Measurements from ENCODE around the gene ZNF579. TPM values are rescaled to one million over a fixed set of nuclear protein-coding genes. Genes with fewer than 3 reads are reported as not detected.

ZNF579 gene
- total and polyA plus RNA-seq, 9 of the 15 experiments (the other 6 are each of a cell fraction or from before 2014, with no cell fraction given), result 0.06 to 15.9 (median 1.6) TPM

- TF ChIP-seq SUPT5H (IDR thresholded peaks at IDR 0.05), result no peak
Measured at GRCh38 chr19:55596304-55596703, 15.7 kb upstream of the ZNF579 start (continued).

- in situ Hi-C loops (cut with MboI) (no loop called here), intact Hi-C loops (cut with micrococcal nuclease) (no loop called here)
- no peak overlapping the region for H2AFZ ChIP-seq (ENCODE audit: low read depth, low read length)
- H3K27me3 ChIP-seq (ENCODE audit: control insufficient read depth in 2 of 2, insufficient read depth in 2 of 2, low read length in 2 of 2), result no peaks in the 10 kb centered on the region
- ATAC-seq (no peak), FAIRE-seq (no peak), DNase-seq (ENCODE audit: extremely low read depth in 1 of 4, low spot score in 3 of 4) (no peak)
- peaks cover 3% of the 10 kb centered on the region; the same call in 1 of the 2 replicates for H3K9me3 ChIP-seq (replicated peaks; ENCODE audit: control insufficient read depth, insufficient read depth, low read depth, low read length)
- no peaks in the 10 kb centered on the region for H3K9me1 ChIP-seq (ENCODE audit: control insufficient read depth, insufficient read depth, low read length)
- H4K20me1 ChIP-seq (replicated peaks; ENCODE audit: control insufficient read depth, insufficient read depth, low read length), result no peaks in the 10 kb centered on the region
- no TSS peak for BruUV-seq (replicated peaks)
- H3K27ac ChIP-seq (ENCODE audit: extremely low read depth, low read depth, low read length), result no peak overlapping the region
- H3K79me2 ChIP-seq (ENCODE audit: control insufficient read depth, insufficient read depth, low read length), result peaks cover 4% of the 10 kb centered on the region; the same call in 1 of the 3 replicates
- WGBS (ENCODE audit: insufficient coverage, low coverage, missing lambda C conversion rate), result 86% methylated on average over 4 of the region's 4 CpGs
- H3K4me3 ChIP-seq, result no peak overlapping the region
- no peak overlapping the region for H3K9ac ChIP-seq (ENCODE audit: insufficient read depth in 1 of 2, low read depth in 2 of 2, low read length in 2 of 2)
- peaks cover 39% of the 10 kb centered on the region; the same call in 2 of the 3 replicates for H3K36me3 ChIP-seq (ENCODE audit: control insufficient read depth, insufficient read depth, low read length)
- ChIA-PET CTCF (ENCODE audit: low intra/inter-chr PET ratio) (no interaction called here), POLR2A (interaction anchor here (0.6 kb wide), 1 partner anchor 22 kb away, joined by 4 read pairs; no protein-coding TSS in a partner anchor)
- peaks cover 12 to 25% of the 10 kb centered on the region in 2 experiments; a peak in 4 of 5 replicates for H3K4me1 ChIP-seq (replicated peaks in 1 of 2; ENCODE audit: control insufficient read depth in 2 of 2, insufficient read depth in 2 of 2, low read length in 2 of 2)
- no peak overlapping the region for H3K4me2 ChIP-seq (ENCODE audit: insufficient read depth, low read length)
- TF ChIP-seq MXD1 (CRISPR knock-in tag; IDR thresholded peaks at IDR 0.05; ENCODE audit: borderline replicate concordance, poor library complexity, severe bottlenecking), result no peak
- TF ChIP-seq DACH1 (IDR thresholded peaks at IDR 0.05; ENCODE audit: partially characterized antibody), result no peak
- no peak for TF ChIP-seq ZNF197 (CRISPR knock-in tag; IDR thresholded peaks at IDR 0.05; ENCODE audit: low read depth)
- TF ChIP-seq ZMIZ1 (IDR thresholded peaks at IDR 0.05; ENCODE audit: low read depth in 2 of 2, low read length in 2 of 2), result peak in 1 of 2 experiments; percentile 51; a peak in 1 of 4 replicates
- no peak for TF ChIP-seq ETV6 (IDR thresholded peaks at IDR 0.05; ENCODE audit: borderline replicate concordance in 1 of 2, low read depth in 2 of 2, low read length in 1 of 2)
- TF ChIP-seq ETV6 (CRISPR knock-in tag; IDR thresholded peaks at IDR 0.05; ENCODE audit: borderline replicate concordance), result no peak
- TF ChIP-seq GTF2B (IDR thresholded peaks at IDR 0.05; ENCODE audit: extremely low read depth, insufficient read length), result no peak
- TF ChIP-seq NRF1 (conservative IDR thresholded peaks at IDR 0.05 in 1 of 2, IDR thresholded peaks at IDR 0.05 in 1 of 2), result no peak
- no peak for TF ChIP-seq PBX2 (CRISPR knock-in tag; IDR thresholded peaks at IDR 0.05; ENCODE audit: low read depth)
- TF ChIP-seq PBX2 (tag; conservative IDR thresholded peaks at IDR 0.05; ENCODE audit: low read depth), result no peak
- no peak for TF ChIP-seq ZFP30 (CRISPR knock-in tag; IDR thresholded peaks at IDR 0.05; ENCODE audit: borderline replicate concordance)
- no peak for TF ChIP-seq ZFP1 (CRISPR knock-in tag; IDR thresholded peaks at IDR 0.05)
Measured at GRCh38 chr19:55594996-55595545, 14.4 kb upstream of the ZNF579 start.

All from K562 (cell line).